ENCODE data around the gene FIGNL1.
"Not testable (repeated sequence)": the region's sequence is repeated elsewhere in the genome, so short reads cannot be mapped to it uniquely, and the experiment has no call there.

The FIGNL1 gene

GRCh38 chr7:50461695-50462094 is 11.5 kb upstream of the FIGNL1 start:
- H3K4me3 ChIP-seq (replicated peaks; ENCODE audit: insufficient read depth, low read length): no peak overlapping the region
- no peaks in the 10 kb centered on the region for H3K27me3 ChIP-seq (ENCODE audit: insufficient read depth, poor library complexity, severe bottlenecking)
- no peak for DNase-seq (ENCODE audit: low read depth in 1 of 2, low spot score in 1 of 2)
- no peak overlapping the region for H3K27ac ChIP-seq (replicated peaks)
- TF ChIP-seq POLR2AphosphoS5 (IDR thresholded peaks at IDR 0.05; ENCODE audit: low read depth) (no peak), CTCF (IDR thresholded peaks at IDR 0.05; ENCODE audit: insufficient read depth, low read length) (no peak), REST (IDR thresholded peaks at IDR 0.05; ENCODE audit: insufficient replicate concordance, low read depth) (no peak), SPI1 (IDR thresholded peaks at IDR 0.05; ENCODE audit: borderline replicate concordance, low read depth) (no peak)

GRCh38 chr7:50459183-50459582 is 9.0 kb upstream of the FIGNL1 start:
- H3K27me3 ChIP-seq (ENCODE audit: insufficient read depth, poor library complexity, severe bottlenecking); DNase-seq (ENCODE audit: low read depth in 1 of 2, low spot score in 1 of 2); H3K4me3 ChIP-seq (replicated peaks; ENCODE audit: insufficient read depth, low read length); H3K27ac ChIP-seq (replicated peaks): not testable (repeated sequence)

GRCh38 chr7:50458651-50459050 is 8.5 kb upstream of the FIGNL1 start:
- not testable (repeated sequence) for H3K27me3 ChIP-seq (ENCODE audit: insufficient read depth, poor library complexity, severe bottlenecking); DNase-seq (ENCODE audit: low read depth in 1 of 2, low spot score in 1 of 2); H3K4me3 ChIP-seq (replicated peaks; ENCODE audit: insufficient read depth, low read length); H3K27ac ChIP-seq (replicated peaks)

- H3K27ac ChIP-seq (replicated peaks): no peak overlapping the region
- no peak for DNase-seq (ENCODE audit: low read depth in 1 of 2, low spot score in 1 of 2)
- H3K4me3 ChIP-seq (replicated peaks; ENCODE audit: insufficient read depth, low read length): no peak overlapping the region
- TF ChIP-seq GABPA (IDR thresholded peaks at IDR 0.05; ENCODE audit: low read depth) (no peak), SPI1 (IDR thresholded peaks at IDR 0.05; ENCODE audit: borderline replicate concordance, low read depth) (no peak), CTCF (IDR thresholded peaks at IDR 0.05; ENCODE audit: insufficient read depth, low read length) (no peak), REST (IDR thresholded peaks at IDR 0.05; ENCODE audit: insufficient replicate concordance, low read depth) (no peak), POLR2AphosphoS5 (IDR thresholded peaks at IDR 0.05; ENCODE audit: low read depth) (no peak)
- H3K27me3 ChIP-seq (ENCODE audit: insufficient read depth, poor library complexity, severe bottlenecking): no peaks in the 10 kb centered on the region
These were observed 6.4 kb upstream of the FIGNL1 start for GRCh38 chr7:50456371-50457123.

- H3K27ac ChIP-seq (replicated peaks): no peak overlapping the region
- no peaks in the 10 kb centered on the region for H3K27me3 ChIP-seq (ENCODE audit: insufficient read depth, poor library complexity, severe bottlenecking)
- no peak overlapping the region for H3K4me3 ChIP-seq (replicated peaks; ENCODE audit: insufficient read depth, low read length)
- DNase-seq (ENCODE audit: low read depth in 1 of 2, low spot score in 1 of 2): peak in 1 of 2 experiments; percentile 42
- 0 out of 2 replicates have a peak, but pooled peaks have one; percentile 25 for TF ChIP-seq POLR2AphosphoS5 (IDR thresholded peaks at IDR 0.05; ENCODE audit: low read depth)
- peak; percentile 48; the same call in 1 of the 2 replicates for TF ChIP-seq SPI1 (IDR thresholded peaks at IDR 0.05; ENCODE audit: borderline replicate concordance, low read depth)
- no peak for TF ChIP-seq CTCF (IDR thresholded peaks at IDR 0.05; ENCODE audit: insufficient read depth, low read length)
These were observed 5.5 kb upstream of the FIGNL1 start for GRCh38 chr7:50455658-50456057.

Data from HL-60 (cell line).